GM04504 (cell line): Measurements from ENCODE around the gene TBK1.
"Not testable (repeated sequence)": the region's sequence is repeated elsewhere in the genome, so short reads cannot be mapped to it uniquely, and the experiment has no call there.

ENCODE experiments used
- DNase-seq: peaks from one replicate; pipeline ENCODE4 v3.0.0-alpha.2; 2012; ENCODE audit warnings: low read depth

Gene TBK1

DNA sequence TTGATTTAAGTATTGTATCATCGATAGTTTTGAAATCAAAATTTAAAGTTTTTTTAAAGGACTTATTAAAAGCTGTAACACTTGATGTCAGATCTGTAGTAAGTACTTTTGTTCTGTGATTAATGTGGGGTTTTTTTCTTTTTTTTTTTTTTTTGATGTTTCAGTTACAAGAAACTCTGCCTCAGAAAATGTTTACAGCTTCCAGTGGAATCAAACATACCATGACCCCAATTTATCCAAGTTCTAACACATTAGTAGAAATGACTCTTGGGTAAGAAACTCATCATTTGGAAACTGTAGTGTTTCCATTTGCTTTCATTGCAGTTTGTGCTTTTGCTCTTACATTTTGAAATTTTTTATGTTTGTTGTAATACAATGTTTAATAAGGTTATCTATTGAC, 45.6 kb downstream of the TBK1 start:
- DNase-seq = no peak

DNA sequence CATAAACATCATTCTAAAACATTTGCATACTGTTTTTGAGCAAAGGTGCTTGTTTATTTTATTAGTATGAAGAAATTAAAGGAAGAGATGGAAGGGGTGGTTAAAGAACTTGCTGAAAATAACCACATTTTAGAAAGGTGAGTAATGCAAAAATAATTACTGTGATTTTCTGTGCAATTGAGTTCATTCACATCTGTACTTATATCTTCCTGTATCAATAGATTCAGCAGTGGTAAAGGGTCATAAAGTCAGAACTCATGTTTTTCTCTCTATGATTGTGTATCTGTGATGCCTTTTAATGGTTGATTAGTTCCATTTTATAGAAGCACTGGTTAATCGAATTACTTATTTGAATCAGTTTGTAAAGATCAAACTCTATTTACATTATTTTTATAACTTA, 46.0 kb downstream of the TBK1 start:
- no peak for DNase-seq

DNA sequence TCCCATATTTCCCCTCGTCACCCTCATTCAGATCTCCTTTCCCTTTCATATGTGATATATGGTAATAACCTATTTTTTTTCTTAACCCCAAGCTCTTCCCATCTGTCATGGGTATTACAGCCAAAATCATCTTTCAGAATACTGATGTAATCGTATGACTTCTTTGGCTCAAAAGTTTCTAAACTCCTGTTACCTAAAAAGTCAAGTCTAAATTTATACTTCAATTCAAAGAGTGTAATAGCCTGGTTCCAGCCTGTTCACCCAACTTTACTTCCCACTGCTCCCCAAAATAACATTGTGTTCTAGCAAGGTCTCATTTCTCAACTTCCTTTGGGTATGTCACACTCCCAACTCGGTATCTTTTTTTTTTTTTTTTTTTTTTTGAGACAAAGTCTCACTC, 48.5 kb downstream of the TBK1 start:
- DNase-seq = no peak

DNA sequence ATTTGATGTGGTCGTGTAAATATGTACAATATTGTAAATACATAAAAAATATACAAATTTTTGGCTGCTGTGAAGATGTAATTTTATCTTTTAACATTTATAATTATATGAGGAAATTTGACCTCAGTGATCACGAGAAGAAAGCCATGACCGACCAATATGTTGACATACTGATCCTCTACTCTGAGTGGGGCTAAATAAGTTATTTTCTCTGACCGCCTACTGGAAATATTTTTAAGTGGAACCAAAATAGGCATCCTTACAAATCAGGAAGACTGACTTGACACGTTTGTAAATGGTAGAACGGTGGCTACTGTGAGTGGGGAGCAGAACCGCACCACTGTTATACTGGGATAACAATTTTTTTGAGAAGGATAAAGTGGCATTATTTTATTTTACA, 49.6 kb downstream of the TBK1 start:
- no peak for DNase-seq

DNA sequence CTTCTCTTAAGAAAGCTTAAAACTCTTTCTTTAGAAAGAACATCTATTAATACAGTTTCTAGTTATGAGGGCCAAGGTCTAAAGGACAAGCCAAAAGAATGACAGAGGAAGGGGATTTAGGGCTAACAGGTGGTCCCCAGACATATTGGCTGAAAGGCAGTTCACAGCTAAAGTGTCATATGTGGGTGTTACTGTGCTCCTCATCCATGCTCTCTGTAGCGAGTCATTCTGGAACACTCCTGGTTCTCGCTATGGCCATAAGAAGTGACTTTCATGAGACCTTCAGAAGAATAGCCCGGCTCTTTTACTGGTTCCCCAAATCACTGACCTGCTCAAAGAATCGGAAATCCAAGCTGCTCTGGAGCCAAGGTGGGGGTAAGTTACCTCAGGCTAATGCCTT, 55.0 kb downstream of the TBK1 start:
- DNase-seq = no peak

DNA sequence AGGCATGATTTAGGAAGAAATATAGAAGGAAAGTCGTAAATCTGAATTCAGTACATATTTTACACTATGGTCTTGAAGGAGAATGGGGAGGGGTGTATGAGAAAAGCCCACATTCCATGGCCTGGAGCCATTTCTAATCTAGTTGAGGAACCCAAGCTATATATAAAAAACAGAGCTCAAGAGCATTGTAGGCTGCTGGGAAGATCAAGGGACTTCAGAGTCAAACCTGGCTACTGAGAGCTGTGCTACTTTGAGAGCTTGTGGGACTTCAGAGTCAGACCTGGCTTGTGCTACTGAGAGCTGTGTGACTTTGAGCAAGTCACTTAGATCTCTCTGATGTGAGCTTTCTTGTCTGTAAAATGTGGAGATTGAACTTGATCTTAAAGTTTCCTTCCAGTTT, 58.7 kb downstream of the TBK1 start:
- DNase-seq = no peak

DNA sequence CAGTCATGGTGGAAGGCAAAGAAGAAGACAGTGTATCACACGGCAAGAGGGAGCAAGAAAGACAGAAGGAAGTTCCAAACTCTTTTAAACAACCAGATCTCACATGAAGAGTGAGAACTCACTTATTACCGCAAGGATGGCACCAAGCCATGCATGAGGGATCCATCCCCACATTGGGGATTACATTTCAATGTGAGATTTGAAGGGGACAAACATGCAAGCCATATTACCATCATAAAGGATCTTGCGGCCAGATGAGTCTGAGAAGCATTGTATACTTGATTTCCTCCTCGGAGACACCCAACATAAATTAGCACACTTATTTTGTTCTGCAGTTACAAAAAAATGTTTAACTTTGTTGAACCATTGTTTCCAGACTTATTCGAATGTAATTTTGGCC, 66.5 kb downstream of the TBK1 start:
- DNase-seq = no peak

DNA sequence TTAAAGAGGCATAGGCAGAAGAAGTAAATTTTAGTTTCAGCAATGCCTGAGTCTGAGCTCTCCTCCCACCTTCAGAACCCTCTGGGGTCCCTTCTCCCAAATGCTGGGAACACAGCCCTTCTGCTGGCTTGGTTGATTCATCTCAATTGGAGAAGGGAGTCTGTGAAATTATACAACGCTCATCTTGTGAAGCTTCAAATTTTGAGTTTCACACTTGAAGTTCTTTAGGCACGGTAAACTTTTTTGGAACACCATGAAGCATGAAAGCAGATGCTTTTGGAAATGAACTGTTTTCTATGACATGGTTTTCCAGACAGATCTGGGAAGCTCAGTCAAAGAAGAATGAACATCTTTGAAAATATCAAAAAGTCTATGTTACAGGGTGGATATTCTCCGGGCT, 69.9 kb downstream of the TBK1 start:
- DNase-seq = no peak

DNA sequence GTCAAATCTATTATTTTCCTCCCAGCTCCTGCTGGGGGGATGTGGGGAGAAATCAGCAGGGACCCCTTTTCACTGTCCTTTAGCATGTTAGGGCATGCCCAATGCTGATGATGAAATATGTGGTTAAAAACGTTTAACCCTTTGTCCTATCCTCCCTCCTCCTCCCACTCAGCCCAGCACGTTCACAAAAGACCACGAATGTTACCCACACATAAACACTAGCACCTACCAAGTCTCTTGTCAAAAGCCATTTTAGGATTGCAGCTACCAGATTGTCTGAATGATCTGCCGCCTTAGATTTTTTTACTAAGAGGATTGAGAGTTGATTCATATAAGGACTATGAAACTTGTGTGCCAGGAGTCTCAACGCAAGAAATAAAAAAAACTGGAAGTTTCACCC, 70.4 kb downstream of the TBK1 start:
- no peak for DNase-seq

DNA sequence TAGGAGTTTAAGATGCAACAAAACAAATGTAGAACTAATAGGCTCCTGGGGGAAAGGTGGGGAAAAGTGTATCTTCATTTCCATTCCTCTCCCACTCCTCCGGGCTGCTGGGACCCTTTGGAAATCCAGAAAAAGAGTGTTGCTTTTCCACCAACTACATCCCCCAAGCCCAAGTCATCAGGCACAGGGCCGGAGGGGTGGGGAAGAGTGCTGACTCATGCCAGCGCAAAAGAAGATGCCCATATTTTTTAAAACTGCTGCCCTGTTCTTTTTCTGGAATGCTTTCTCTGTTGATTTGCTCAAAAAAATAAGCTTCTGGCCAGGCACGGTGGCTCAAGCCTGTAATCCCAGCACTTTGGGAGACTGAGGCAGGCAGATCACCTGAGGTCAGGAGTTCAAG, 70.9 kb downstream of the TBK1 start:
- no peak for DNase-seq

DNA sequence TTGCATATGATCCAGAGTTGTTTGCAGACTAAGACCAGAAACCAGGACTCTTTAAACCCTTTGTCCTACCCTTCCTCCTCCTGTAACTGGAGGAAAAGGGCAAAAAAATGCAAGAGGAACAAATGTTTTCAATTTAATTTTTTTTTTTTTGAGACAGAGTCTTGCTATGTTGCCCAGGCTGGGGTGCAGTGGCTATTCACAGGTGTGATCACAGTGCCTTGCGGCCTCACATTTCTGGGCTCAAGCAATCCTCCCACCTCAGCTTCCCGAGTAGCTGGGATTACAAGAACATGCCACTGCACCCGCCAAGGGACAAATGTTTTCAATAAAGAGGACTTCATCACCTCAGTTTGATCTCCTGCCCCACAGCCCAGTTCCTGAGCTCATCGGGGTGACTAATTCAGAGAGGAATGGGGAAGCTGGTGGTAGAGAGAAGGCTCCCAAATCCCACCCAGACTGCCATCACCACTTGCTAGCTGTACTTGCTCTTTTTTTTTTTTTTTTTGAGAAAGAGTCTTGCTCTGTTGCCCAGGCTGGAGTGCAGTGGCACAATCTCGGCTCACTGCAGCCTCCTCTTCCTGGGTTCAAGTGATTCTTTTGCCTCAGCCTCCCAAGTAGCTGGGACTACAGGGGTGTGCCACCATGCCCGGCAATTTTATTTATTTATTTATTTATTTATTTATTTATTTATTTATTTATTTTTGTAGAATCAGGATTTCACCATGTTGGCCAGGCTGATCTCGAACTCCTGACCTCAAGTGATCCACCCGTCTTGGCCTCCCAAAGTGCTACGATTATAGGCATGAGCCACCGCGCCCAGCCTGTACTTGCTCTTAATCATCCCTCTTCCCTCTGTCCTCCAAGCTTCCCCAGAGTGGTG, 71.9 kb downstream of the TBK1 start:
- peak; percentile 79 for DNase-seq

DNA sequence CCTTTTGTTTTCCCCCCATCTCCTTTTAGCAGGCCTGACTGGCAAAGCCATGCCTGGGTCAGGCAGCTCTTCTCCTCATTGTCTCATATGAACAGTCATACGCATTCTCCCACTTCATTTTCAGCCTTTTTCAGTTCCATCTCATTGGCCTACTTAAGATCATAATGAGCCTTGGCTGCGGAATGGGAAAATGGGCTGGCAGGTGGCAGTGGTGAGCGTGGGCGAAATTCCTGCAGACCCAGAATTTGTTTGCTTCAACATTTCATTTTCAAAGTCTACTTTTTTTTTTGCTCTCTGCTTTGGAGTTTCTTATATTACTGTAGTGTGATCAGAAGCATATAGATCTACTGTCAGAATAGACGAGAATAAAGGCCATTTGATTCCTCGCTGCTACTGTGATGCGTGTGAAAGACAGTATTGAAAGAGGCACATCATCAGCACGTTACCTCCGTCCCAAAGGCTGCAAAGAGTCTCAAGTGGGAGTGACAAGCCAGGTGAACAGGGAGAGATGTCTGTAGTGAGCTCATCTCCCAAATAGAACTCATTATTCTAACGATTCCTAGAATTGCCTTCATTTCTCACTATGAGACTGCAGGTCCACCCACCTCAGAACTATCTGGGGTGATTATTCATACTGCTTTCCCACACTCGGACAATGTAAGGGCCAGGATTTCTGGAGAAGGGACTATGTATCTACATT, 73.7 kb downstream of the TBK1 start:
- DNase-seq = no peak

DNA sequence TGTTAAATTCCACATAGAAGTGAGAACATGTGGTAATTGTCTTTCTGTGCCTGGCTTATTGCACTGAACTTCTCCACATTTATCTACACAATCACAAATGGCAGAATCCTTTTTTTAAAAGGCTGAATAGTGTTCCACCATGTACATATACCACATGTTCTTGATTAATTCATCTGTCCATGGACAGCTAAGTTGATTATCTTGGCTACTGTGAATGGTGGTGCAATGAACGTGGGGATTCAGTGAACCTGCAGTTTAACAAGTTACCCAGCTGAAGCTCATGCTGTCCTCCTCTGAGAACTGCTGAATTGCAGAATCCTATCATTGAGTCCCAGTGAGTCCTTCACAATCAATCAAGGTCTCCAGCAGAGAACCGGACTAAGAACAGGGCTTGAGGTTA, 74.9 kb downstream of the TBK1 start:
- no peak for DNase-seq

DNA sequence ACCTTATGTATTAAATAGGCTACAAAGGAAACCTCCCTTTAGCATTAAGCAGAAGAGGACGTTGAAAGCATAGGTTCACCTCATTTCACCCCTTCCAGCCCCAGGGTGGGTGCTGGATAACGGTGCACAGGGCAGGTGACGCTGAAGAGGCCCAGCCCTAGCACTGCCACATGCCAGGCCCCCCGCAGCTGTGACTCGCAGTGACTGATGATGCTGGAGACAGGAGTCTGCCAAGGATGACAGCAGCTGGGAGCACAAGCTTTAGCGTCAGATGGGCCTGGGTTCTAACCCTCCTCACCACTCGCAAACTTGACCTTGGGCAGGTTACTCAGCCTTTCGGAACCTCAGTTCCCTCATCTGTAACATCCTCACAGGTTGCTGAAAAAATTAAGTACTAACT, 76.7 kb downstream of the TBK1 start:
- DNase-seq = no peak

DNA sequence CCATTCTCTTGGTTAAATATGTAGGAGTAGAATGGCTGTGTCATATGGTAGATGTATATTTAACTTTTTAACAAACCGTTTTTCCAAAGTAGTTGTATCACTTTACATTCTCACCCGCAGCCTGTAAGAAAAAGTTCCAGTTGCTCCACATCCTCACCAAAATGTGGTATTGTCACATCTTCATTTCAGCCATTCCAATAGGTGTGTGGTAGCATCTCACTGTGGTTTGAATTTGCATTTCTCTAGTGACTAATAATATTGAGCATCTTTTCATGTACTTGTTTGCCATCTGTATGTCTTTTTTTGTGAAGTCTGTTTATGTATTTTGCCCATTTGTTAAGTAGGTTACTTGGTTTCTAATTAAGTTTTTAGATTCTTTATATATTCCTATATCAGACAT, 78.6 kb downstream of the TBK1 start:
- DNase-seq = no peak

DNA sequence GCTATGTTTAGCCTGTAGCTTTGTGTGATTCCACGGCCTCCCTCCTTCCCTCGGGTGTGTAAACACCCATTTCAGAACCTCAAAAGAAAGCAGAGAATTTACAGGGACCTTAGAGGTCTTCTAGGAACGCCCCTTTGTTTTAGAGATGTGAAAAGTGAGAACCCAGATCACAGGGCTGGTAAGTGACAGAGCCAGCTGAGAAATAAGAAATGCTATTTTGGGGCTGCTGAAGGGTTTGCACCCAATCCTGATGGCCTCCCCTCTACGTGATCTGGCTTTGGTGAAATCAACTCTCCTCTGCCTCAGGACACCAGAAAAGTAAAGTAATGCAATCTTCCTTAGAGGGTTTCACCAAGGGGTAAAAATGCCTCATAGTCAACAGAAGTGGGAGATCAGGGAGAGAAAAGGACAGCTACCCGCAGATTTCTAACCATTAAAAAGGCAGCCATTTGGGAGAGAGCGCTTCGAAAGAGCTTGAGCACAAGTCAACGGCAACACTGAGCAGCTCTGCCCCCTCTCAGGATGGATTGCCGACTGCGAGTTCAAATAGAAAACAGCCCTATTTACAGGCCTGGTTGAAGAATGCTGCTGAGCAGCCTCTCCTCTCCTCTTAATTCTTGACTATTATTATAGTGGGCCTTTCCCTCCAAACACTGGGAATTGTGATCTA, 79.9 kb downstream of the TBK1 start:
- no peak for DNase-seq

DNA sequence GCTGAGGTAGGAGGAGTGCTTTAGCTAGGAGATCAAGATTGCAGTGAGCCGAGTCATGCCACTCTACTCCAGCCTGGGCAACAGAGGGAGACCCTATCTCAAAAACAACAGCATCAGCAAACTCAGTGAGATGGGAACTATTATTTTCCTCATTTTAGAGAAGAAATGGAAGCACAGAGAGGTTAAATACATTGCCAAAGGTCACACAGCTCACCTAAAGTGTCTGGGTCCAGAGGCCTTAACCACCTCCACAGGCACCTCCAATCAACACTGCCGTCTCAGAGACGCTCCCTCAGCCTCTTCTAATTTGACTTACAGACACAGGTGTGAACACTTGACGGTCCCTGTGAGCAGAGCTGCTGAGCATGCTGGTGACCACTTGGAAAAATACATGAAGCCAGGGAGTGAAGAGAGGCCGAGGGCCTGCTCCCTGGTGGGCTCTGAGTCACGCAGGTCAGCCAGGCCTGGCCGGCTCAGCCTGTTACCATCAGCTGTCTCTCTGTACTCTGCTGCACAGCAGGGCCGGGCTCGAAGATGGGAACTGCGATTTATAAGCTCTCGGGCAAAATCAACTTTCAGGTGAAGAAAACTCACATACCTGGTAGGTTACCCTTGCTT, 80.9 kb downstream of the TBK1 start:
- no peak for DNase-seq

DNA sequence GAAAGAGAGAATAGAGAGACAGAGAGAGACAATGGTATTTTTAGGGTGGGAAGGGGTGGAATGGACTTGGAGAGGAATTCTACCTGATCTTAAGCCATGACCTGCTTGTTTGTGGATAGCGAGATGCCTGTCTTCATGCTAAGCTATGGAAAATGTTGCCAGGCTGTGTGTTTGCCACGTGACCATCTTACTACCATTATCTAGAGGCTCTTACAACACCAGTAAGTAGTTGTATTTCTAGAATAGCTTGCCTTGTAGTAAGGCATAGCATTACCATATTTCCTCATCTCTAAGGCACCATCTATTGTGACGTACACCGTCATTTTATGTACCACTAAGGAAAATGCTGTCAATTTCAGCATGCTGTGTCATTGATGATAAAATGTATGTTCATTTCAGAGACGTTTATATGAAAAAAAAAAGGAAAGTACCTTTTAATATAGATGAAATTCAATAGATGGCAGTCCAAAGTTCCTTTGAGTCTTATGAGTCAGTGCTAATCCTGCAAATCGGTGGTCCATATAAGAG, 82.8 kb downstream of the TBK1 start:
- no peak for DNase-seq

DNA sequence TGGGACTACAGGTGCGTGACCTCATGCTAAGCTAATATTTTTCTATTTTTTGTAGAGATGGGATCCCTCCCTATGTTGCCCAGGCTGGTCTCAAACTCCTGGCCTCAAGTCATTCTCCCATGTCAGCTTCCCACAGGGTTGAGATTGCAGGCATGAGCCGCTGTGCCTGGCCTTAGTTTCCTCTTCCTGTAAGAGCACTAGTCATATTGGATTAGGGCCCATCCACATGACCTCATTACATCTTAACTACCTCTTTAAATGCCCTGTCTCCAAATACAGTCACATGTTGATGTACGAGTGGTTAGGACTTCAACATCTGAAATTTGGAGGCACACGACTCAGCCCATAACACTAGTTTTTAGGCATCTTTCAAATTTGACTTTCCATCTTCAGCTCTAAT, 86.2 kb downstream of the TBK1 start:
- no peak for DNase-seq

DNA sequence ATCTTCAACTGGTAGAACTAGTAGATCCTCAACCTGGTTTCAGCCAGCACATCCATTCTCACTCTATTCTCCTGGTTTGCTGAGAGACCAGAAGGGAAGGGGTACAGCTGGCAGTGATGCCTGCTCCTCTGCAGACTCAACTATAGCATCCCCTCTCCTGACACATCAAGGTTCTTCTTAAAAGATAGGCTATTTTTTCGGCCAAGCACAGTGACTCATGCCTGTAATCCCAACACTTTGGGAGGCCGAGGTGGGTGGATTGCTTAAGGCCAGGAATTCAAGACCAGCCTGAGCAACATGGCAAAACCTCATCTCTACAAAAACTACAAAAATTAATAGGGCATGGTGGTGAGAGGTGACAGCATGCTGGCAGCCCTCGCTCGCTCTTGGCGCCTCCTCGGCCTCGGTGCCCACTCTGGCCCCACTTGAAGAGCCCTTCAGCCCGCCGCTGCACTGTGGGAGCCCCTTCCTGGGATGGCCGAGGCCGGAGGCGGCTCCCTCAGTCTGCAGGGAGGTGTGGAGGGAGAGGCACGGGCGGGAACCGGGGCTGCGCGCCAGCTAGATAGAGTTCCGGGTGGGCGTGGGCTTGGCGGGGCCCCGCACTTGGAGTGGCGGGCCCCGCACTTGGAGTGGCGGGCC, 90.6 kb downstream of the TBK1 start:
- not testable (repeated sequence) for DNase-seq

DNA sequence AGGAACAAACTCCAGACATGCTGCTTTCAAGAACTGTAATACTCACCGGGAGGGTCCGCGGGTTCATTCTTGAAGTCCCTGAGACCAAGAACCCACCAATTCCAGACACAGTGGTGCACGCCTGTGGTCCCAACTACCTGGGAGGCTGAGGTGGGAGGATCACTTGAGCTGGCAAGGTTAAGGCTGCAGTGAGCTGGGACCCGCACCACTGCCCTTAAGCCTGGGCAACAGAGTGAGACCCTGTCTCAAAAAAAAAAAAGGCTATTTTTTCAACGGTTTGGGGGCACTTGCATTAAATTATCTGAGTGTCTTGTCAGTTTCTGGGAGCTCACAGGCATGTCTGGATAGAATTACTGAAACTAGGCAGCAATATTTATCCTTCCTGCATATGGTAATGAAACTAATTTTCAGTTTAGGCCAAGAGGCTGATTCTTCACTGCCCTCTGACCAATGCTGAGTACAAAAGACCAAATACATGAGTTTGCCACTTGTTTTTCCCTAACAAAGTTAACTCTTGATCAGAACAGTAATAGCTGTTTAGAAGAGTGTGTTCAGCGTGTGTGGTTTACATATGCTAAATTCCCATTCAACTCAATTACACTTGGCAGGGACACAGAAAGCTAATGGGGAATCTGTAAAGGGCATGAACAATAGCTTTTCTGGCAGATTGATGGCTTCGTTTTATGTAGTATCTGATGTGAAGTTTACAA, 92.6 kb downstream of the TBK1 start:
- no peak for DNase-seq

DNA sequence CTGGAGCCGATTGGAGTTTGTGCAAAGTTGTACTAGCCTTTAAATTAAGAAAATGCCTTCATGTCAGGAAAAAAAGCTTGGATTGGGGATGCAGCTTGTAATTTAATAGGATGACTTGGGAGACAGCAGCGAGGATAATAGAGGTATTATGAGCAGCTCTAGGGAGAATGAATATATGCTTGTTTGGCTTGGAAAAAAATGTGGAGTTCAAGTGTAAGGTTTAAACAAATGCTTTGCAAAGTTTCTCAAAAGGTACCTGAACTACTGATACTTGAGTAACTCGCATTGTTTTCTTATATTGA, 93.1 kb downstream of the TBK1 start:
- no peak for DNase-seq
